Thyroid gland (tissue), 4 donors: ENCODE data around the gene TAF11L12.
"Not testable (repeated sequence)": the region's sequence is repeated elsewhere in the genome, so short reads cannot be mapped to it uniquely, and the experiment has no call there.

Experiments used
- POLR2A ChIP-seq, 2 donors: fragments of 450-650 bp; IDR thresholded peaks; one replicate each; pipeline ENCODE4 v1.6.1; 2017; ENCODE audit warnings: antibody characterized with exemption in 2 of 2, mild to moderate bottlenecking in 2 of 2, moderate library complexity in 1 of 2
- TF ChIP-seq, protein P1 (sequence below), 6 experiments: fragments of 200-600 bp in 3 of 6; fragments of 450-650 bp in 3 of 6; sonication (generic) in 3 of 6; IDR thresholded peaks; one replicate each; pipeline ENCODE4 v1.5.1; 2016 to 2019; ENCODE audit warnings: antibody characterized with exemption in 6 of 6, mild to moderate bottlenecking in 2 of 6, inconsistent platforms in 1 of 6, moderate library complexity in 1 of 6

DNA sequence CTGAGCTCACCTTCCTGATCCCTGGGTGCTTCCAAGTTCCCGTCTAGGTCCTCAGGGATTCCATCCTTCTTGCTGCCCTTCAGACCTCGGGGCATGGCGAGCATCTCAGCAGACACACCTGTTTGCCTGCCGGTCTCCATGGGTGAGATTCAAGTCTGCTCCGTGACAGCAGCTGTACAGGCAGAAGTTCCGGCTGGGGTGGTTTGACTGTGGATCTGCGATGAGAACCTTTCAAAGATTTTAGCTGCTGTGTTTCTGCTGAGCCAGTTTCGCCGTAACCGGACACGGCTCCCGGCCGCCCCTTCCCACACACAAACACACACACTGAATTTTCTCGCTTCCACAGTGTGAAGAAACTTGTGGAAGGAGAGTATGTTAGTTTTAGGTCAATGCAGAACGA is 15.9 kb upstream of the TAF11L12 start, which contains the start of gene TAF11L9:
- not testable (repeated sequence) for TF ChIP-seq POLR2A (IDR thresholded peaks at IDR 0.05)
- TF ChIP-seq, protein P1, sequence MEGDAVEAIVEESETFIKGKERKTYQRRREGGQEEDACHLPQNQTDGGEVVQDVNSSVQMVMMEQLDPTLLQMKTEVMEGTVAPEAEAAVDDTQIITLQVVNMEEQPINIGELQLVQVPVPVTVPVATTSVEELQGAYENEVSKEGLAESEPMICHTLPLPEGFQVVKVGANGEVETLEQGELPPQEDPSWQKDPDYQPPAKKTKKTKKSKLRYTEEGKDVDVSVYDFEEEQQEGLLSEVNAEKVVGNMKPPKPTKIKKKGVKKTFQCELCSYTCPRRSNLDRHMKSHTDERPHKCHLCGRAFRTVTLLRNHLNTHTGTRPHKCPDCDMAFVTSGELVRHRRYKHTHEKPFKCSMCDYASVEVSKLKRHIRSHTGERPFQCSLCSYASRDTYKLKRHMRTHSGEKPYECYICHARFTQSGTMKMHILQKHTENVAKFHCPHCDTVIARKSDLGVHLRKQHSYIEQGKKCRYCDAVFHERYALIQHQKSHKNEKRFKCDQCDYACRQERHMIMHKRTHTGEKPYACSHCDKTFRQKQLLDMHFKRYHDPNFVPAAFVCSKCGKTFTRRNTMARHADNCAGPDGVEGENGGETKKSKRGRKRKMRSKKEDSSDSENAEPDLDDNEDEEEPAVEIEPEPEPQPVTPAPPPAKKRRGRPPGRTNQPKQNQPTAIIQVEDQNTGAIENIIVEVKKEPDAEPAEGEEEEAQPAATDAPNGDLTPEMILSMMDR (IDR thresholded peaks at IDR 0.05) = not testable (repeated sequence)
